HUES64 (cell line): ENCODE results near the gene SRGAP1.

Source experiments
- H3K27ac ChIP-seq: 2 replicates; pipeline ENCODE4 v1.7.0; 2013; ENCODE audit warnings: low read depth, low read length, inconsistent platforms
- H3K27me3 ChIP-seq: 2 replicates; pipeline ENCODE4 v1.6.1; 2013; ENCODE audit warnings: mild to moderate bottlenecking, low read length; ENCODE audit not compliant: insufficient read depth
- H3K36me3 ChIP-seq: 2 replicates; pipeline ENCODE4 v1.6.1; 2013; ENCODE audit warnings: mild to moderate bottlenecking, low read length; ENCODE audit not compliant: insufficient read depth
- H3K4me1 ChIP-seq: 2 replicates; pipeline ENCODE4 v1.6.1; 2013; ENCODE audit warnings: mild to moderate bottlenecking, low read length, moderate library complexity; ENCODE audit not compliant: insufficient read depth
- H3K4me3 ChIP-seq: 2 replicates; pipeline ENCODE4 v1.5.1; 2013; ENCODE audit warnings: mild to moderate bottlenecking, low read length, moderate library complexity
- H3K9ac ChIP-seq: 2 replicates; pipeline ENCODE4 v1.6.1; 2013; ENCODE audit warnings: mild to moderate bottlenecking, low read depth, low read length
- H3K9me3 ChIP-seq: 2 replicates; pipeline ENCODE4 v1.6.1; 2013; ENCODE audit warnings: low read depth, low read length; ENCODE audit not compliant: insufficient read depth
- WGBS: fragments of 150-250, 120-280 bp; methylation state at CpG from one replicate; pipeline ENCODE4 v1.1.7; 2013; ENCODE audit warnings: missing lambda C conversion rate; 5-methylcytosine and 5-hydroxymethylcytosine counted together

Gene SRGAP1

DNA sequence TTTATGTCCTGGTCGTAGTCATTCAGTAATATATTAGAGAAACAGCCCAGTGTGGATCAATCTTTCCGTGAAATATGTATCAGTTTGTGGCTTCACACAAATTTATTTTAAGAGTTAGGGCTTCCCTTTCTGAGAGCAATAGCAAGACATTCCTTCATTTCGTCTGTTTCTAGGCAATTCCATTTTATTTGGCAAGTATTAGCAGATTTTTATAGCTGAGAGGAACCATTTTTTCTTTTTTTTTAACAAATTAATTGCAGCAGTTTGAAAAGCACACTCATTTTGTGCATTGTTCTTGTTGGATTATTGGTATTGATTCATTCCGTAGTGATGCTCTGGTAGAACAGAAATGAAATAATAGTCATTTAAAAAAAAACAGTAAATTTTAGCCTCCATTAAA lies 132.9 kb downstream of the SRGAP1 start:
- WGBS: 96% methylated on average over 4 of the region's 4 CpGs
- H3K9me3 ChIP-seq: no peaks in the 10 kb centered on the region
- H3K4me1 ChIP-seq: no peaks in the 10 kb centered on the region
- H3K36me3 ChIP-seq: no peaks in the 10 kb centered on the region
- no peak overlapping the region for H3K9ac ChIP-seq
- no peak overlapping the region for H3K4me3 ChIP-seq
- no peaks in the 10 kb centered on the region for H3K27me3 ChIP-seq
- H3K27ac ChIP-seq: no peak overlapping the region

DNA sequence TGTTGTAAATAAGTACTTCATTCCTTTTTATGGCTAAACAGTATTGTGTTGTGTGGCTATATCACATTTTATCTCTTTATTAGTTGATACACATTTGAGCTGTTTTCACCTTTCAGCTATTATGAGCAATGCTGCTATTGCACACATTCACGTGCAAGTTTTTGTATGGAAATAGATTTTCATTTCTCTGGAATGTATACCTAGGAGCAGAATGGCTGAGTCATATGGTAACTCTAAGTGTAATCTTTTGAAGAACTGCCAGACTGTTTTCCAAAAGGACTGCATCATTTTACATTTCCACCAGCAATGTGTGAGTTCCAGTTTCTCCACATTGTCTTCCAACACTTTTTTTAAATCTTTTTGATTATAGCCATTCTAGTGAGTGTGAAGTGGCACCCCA lies 134.0 kb downstream of the SRGAP1 start:
- WGBS: 94% methylated on average over 1 of the region's 1 CpG
- Histone ChIP-seq H3K9me3 (no peaks in the 10 kb centered on the region), H3K4me1 (no peaks in the 10 kb centered on the region), H3K9ac (no peak overlapping the region), H3K36me3 (no peaks in the 10 kb centered on the region), H3K4me3 (no peak overlapping the region), H3K27me3 (no peaks in the 10 kb centered on the region), H3K27ac (no peak overlapping the region)

GRCh38 chr12:63980211-63980610 lies 135.7 kb downstream of the SRGAP1 start:
- Histone ChIP-seq H3K27me3 (no peaks in the 10 kb centered on the region), H3K4me1 (no peaks in the 10 kb centered on the region), H3K9ac (no peak overlapping the region), H3K4me3 (no peak overlapping the region), H3K27ac (no peak overlapping the region), H3K9me3 (no peaks in the 10 kb centered on the region), H3K36me3 (no peaks in the 10 kb centered on the region)
- WGBS: 96% methylated on average over 3 of the region's 4 CpGs

GRCh38 chr12:63981343-63981742 lies 136.8 kb downstream of the SRGAP1 start:
- no peaks in the 10 kb centered on the region for H3K36me3 ChIP-seq
- no peaks in the 10 kb centered on the region for H3K9me3 ChIP-seq
- no peak overlapping the region for H3K4me3 ChIP-seq
- H3K27ac ChIP-seq: no peak overlapping the region
- no peak overlapping the region for H3K9ac ChIP-seq
- H3K4me1 ChIP-seq: no peaks in the 10 kb centered on the region
- 90% methylated on average over 2 of the region's 2 CpGs for WGBS
- H3K27me3 ChIP-seq: no peaks in the 10 kb centered on the region

- WGBS: 95% methylated on average over 4 of the region's 4 CpGs
- H3K4me3 ChIP-seq: no peak overlapping the region
- no peak overlapping the region for H3K27ac ChIP-seq
- no peaks in the 10 kb centered on the region for H3K9me3 ChIP-seq
- H3K9ac ChIP-seq: no peak overlapping the region
- H3K27me3 ChIP-seq: no peaks in the 10 kb centered on the region
- no peaks in the 10 kb centered on the region for H3K36me3 ChIP-seq
- no peaks in the 10 kb centered on the region for H3K4me1 ChIP-seq
These were observed 138.2 kb downstream of the SRGAP1 start for GRCh38 chr12:63982604-63983295.

DNA sequence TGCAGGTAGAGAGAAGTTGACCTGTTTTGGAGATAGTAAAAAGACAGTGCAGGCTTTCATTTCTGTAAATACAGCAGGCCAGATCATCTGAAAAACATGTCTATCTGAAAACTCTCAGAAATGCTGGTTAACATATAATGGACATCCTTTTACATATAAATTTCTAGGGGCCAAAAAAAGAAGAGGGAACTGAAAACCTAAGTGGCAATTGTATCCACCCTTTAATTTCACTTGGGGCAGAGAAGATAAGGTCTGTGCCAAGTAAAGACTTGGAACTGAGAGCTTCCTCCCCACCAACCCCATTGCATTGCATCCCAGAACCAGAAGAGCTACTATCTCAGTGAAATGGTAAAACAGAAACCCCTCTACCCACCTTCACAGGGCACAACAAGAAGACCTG lies 141.0 kb downstream of the SRGAP1 start:
- no peak overlapping the region for H3K9ac ChIP-seq
- H3K36me3 ChIP-seq: no peaks in the 10 kb centered on the region
- H3K27ac ChIP-seq: no peak overlapping the region
- H3K4me3 ChIP-seq: no peak overlapping the region
- H3K4me1 ChIP-seq: no peaks in the 10 kb centered on the region
- no peaks in the 10 kb centered on the region for H3K27me3 ChIP-seq
- no peaks in the 10 kb centered on the region for H3K9me3 ChIP-seq

DNA sequence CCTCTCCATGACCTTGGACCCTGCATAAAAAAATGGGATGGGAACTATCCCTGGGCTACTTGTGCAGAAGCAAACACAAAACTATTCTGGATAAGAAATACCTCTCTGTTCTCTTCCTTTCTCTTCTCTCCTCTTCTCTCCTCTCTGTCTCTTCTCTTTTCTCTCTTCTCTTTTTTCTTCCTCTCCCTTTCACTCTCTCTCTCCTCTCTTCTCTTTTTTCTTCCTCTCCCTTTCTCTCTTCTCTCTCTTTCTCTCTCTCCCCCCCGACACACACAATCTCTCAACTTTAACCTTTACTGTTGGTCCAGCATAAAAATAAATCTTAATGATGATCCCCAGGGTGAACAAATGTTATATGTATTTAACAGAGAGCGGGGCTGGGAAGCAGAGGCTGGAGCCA lies 141.4 kb downstream of the SRGAP1 start:
- Histone ChIP-seq H3K4me1 (no peaks in the 10 kb centered on the region), H3K27ac (no peak overlapping the region), H3K27me3 (no peaks in the 10 kb centered on the region), H3K4me3 (no peak overlapping the region), H3K9ac (no peak overlapping the region), H3K36me3 (no peaks in the 10 kb centered on the region), H3K9me3 (no peaks in the 10 kb centered on the region)
- WGBS: 100% methylated on average over 1 of the region's 2 CpGs

DNA sequence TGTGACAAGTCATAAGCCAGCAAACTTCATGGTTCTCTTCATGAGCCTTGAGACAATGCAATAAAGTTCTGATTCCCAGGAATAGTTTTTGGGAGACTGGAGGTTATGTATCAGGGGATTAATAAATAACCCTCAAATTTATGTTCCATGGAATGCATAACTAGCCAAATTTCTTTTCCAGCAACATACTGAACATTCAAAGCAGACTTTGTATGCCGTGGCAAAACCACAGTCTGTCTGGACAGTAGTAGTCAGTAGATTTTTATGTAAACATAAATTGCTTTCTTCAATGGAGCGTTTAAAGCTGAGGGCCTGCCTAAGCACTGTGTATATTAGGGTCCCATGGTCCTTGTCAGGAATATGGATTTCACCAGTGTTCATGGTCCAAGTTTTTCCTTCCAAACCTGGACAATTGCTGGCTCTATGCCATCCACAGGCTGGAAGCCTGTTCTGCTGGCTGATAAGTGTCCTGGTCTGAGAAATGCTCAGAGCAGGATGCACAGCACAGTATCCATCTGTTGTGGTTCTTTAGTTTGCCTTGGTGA lies 144.9 kb downstream of the SRGAP1 start:
- H3K9me3 ChIP-seq: no peaks in the 10 kb centered on the region
- H3K4me3 ChIP-seq: no peak overlapping the region
- H3K36me3 ChIP-seq: no peaks in the 10 kb centered on the region
- no peak overlapping the region for H3K9ac ChIP-seq
- H3K27me3 ChIP-seq: no peaks in the 10 kb centered on the region
- peaks cover 5% of the 10 kb centered on the region; the same call in 1 of the 2 replicates for H3K4me1 ChIP-seq
- H3K27ac ChIP-seq: no peak overlapping the region
- 86% methylated on average over 2 of the region's 2 CpGs for whole genome bisulfite sequencing

GRCh38 chr12:63990828-63991547 lies 146.5 kb downstream of the SRGAP1 start:
- Histone ChIP-seq H3K9ac (no peak overlapping the region), H3K4me3 (no peak overlapping the region), H3K9me3 (no peaks in the 10 kb centered on the region), H3K27me3 (no peaks in the 10 kb centered on the region), H3K27ac (no peak overlapping the region), H3K36me3 (no peaks in the 10 kb centered on the region), H3K4me1 (peaks cover 5% of the 10 kb centered on the region; the same call in 1 of the 2 replicates)
- 88% methylated on average over 6 of the region's 7 CpGs for WGBS

DNA sequence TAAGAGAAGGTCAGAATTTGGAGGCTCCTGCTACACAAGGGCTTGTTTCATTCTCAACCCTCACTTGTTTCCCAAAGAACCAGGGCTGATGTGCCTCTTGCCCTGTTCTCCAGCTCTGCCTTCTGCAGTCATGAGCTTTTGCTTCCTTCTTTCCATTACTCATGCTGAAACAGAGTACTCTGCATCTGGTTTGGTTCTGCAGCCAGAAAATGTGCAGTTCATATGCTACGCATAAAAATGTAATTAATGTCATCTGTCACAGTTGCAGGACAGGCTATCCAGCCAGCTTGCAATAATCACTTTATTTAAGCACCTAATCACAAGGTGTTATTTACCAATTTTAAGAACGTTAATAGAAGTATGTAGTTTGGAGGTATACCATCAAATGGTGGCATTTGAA lies 150.2 kb downstream of the SRGAP1 start:
- Histone ChIP-seq H3K4me3 (no peak overlapping the region), H3K27me3 (no peaks in the 10 kb centered on the region), H3K27ac (no peak overlapping the region), H3K9me3 (no peaks in the 10 kb centered on the region), H3K4me1 (peaks cover 5% of the 10 kb centered on the region; the same call in 1 of the 2 replicates), H3K36me3 (no peaks in the 10 kb centered on the region), H3K9ac (no peak overlapping the region)
- 88% methylated on average over 2 of the region's 2 CpGs for WGBS

- peaks cover 5% of the 10 kb centered on the region; the same call in 1 of the 2 replicates for H3K4me1 ChIP-seq
- H3K9ac ChIP-seq: no peak overlapping the region
- H3K36me3 ChIP-seq: no peaks in the 10 kb centered on the region
- H3K9me3 ChIP-seq: no peaks in the 10 kb centered on the region
- H3K27me3 ChIP-seq: no peaks in the 10 kb centered on the region
- H3K27ac ChIP-seq: no peak overlapping the region
- H3K4me3 ChIP-seq: no peak overlapping the region
These were observed 151.0 kb downstream of the SRGAP1 start for GRCh38 chr12:63995512-63995911.
